GM19099 (cell line): Measurements from ENCODE around the gene MGAT3.
A peak's percentile ranks its signal among the peaks of the same experiment; 100 is the strongest.

Experiments used
- POLR2A ChIP-seq: IDR thresholded peaks from 3 replicates; pipeline ENCODE4 v1.6.1; 2011; ENCODE audit warnings: low read depth; ENCODE audit not compliant: insufficient read length; ENCODE audit errors: extremely low read depth

MGAT3 gene

GRCh38 chr22:39472570-39473556 is 16.1 kb downstream of the MGAT3 start:
- TF ChIP-seq POLR2A, result peak; percentile 35

- no peak for TF ChIP-seq POLR2A
These were observed 17.0 kb downstream of the MGAT3 start for GRCh38 chr22:39473851-39474250.

- no peak for TF ChIP-seq POLR2A
These were observed 17.7 kb downstream of the MGAT3 start for GRCh38 chr22:39474351-39475111.

DNA sequence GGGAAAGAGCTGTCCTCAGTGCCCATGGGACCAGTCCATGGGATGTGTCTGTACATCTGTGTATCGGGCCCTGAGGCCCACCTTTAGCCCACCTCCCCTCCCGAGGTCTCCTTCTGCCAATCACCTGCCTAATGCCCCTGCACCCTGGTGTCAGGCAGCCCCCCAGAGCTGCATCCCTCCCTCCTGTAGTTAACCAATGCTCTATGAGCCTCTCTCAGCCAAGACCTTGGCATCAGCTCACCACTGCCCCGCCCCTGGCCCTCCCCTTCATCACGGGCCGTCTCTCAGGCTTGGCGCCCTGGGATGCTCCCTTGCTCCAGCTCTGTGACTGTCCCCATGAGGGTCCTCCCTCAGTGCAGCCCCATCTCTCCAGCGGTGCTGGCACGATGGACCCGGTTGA is 18.5 kb downstream of the MGAT3 start:
- no peak for TF ChIP-seq POLR2A

DNA sequence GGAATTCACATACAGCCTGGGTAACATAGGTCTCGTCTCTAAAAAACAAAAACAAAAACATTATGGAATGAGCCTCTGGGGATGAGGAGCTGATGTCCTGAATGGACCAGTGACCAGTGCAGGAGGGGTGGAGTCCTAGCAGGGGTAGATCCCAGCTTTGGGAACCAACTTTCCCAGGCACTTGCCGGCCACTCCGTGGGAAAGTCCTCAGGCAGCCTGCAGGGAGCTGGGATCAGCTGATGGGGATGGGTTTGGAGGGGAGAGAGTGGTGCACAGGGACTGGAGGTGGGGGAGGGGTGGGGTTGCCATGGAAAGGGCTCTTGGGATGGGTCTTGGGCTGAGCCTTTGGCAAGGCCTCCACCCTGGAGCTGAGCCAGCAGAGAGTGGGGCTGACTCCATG is 19.1 kb downstream of the MGAT3 start:
- no peak for TF ChIP-seq POLR2A

DNA sequence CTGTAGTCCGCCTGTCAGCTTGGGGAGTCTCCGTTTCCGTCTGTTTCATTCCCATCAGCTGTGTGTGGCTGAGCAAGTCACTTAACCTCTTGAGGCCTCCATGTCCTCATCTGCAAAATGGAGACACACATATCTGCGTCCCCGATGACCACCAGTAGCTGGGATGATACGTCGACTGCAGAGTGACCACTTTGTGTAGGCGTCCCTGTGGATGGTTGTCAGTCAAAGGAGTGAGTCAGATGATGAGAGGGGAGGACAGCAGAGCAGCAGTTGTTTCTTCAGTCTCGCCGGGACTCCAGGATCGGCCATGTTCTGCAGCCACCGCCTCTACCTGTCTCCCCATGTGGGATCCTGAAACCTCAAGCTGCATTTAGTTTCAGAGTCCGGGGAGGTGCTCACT is 19.9 kb downstream of the MGAT3 start:
- no peak for TF ChIP-seq POLR2A

DNA sequence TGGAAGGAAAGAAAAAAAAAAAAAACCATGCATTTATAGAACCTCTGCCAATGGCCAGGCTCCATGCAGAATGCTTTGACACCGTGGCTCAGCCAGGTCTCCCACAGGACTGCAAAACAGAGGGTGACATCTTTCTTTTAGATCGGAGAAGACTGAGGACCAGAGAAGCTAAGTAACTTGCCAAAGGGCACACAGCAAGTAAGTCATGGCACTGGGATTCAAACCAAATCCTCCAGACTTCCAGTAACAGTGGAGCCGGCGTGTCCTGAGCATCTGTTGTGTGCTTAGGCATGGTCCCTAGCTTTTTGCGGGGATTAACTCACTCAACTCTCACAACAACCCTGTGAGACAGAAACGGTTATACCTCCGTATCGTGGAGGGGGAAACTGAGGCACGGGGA is 20.7 kb downstream of the MGAT3 start:
- TF ChIP-seq POLR2A, result no peak

DNA sequence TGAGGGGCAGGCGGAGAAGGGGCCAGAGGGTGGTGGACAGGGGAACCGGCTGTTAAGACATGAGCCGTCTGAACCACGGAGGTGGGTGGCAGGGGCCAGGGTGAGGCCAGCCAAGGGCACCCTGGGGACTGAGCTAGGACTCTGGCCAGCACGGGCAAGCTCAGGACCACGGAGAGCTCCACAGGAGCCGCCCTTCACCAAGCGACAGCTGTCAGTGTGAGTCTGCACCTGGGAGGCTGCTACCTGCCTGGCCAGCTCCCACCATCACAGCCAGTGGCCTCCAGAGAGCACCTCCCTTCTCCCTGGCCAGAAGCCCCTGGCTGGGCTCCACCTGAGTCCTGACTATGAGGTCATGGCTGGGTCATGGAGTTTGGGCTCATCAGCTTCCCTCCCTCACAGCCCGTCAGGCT is 21.6 kb downstream of the MGAT3 start:
- no peak for TF ChIP-seq POLR2A

- TF ChIP-seq POLR2A, result no peak
These were observed 22.4 kb downstream of the MGAT3 start for GRCh38 chr22:39479254-39479653.

DNA sequence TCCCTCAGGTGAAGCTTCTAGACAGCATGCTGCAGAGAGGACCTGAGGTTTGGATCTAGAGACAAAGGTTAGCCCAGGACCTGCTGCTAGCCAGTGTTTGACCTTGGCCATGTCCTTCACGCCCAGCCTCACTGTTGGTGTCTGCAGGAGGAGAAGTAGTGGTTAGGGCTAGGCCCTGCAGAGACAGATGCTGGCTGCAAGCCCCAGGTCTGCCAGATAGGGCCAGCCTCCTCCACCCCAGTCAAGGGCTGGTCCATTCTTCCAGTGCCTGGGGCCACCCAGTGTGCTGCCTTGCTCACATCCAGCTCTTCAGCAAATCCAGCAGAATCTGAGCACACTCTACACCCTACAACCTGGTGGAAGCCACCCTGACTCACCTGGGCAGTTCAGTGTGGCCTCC is 23.7 kb downstream of the MGAT3 start:
- TF ChIP-seq POLR2A, result no peak

DNA sequence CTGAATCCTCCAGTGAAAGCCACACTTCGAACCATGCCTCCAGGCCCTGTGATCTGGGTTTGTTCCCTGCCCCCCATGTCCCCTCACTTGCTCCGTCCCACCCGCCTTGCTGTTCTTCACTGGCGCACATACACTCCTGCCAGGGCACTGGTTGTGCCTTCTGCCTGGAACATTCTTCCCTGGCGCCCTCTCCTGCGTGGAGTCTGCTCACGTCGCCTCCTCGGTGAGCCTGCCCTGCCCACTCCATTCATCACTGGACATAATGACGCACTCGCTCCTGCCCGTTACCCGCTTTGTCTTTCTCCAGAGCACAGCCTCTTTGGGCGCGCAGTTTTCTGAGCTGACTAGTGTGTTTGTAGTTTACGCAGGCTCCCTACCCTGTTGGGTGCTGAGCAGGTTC is 24.2 kb downstream of the MGAT3 start:
- TF ChIP-seq POLR2A, result no peak

DNA sequence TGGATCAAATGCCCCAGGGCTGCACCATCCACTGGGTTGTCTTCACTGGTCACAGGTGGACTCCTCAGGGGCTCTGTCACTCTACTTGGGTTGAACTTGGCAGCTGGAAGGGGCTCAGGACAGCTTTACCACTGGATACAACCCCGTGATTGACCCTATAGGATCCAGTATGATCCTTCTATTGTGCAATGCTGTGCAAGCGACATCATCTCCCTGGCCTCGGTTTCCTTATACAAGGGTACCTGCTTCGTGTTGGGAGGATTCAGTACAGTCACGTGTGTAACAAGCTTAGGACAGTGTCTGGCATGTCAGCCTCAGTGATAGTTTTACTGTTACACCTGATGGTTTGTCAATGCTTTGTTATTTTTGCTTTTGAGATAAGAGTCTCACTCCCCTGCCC is 24.8 kb downstream of the MGAT3 start:
- TF ChIP-seq POLR2A, result no peak

- no peak for TF ChIP-seq POLR2A
These were observed 26.0 kb downstream of the MGAT3 start for GRCh38 chr22:39482768-39483167.

DNA sequence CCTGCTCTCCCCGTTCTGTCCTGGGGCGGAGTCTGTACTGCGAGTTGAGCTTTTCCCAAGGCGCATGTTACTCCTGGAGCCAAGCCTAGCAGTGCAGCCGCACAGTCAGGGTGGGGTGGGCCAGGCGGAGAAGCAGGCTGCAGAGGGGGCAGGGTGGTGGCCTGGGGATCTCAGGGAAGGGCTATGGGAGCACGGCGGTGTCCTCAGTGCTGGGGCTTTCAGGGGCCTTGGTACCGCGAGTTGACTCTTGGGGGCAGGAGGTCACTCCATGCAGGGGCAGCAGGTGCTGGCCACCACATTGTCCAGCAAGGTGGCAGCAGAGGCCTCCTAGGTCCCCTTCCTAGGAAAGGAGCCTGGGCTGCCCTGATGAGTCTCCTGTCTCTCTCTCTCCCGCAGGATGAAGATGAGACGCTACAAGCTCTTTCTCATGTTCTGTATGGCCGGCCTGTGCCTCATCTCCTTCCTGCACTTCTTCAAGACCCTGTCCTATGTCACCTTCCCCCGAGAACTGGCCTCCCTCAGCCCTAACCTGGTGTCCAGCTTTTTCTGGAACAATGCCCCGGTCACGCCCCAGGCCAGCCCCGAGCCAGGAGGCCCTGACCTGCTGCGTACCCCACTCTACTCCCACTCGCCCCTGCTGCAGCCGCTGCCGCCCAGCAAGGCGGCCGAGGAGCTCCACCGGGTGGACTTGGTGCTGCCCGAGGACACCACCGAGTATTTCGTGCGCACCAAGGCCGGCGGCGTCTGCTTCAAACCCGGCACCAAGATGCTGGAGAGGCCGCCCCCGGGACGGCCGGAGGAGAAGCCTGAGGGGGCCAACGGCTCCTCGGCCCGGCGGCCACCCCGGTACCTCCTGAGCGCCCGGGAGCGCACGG is 30.4 kb downstream of the MGAT3 start:
- no peak for TF ChIP-seq POLR2A
